H9 (cell line): Measurements from ENCODE around the gene MED15. TPM values are rescaled to one million over a fixed set of nuclear protein-coding genes. Genes with fewer than 3 reads are reported as not detected.
A peak's percentile ranks its signal among the peaks of the same experiment; 100 is the strongest.

ENCODE experiments used
- DNase-seq: peaks from one replicate; pipeline ENCODE4 v3.0.0-alpha.2; 2017
- H2AFZ ChIP-seq: one replicate; pipeline ENCODE4 v1.6.1; 2013; ENCODE audit warnings: mild to moderate bottlenecking, low read length, control low read depth, moderate library complexity
- H2AK5ac ChIP-seq: 2 replicates; pipeline ENCODE4 v1.6.1; 2013; ENCODE audit warnings: low read length, control low read depth, mixed read lengths; ENCODE audit not compliant: insufficient read length
- H2BK120ac ChIP-seq: one replicate; pipeline ENCODE4 v1.6.1; 2013; ENCODE audit warnings: low read depth, mild to moderate bottlenecking, low read length, control low read depth, inconsistent platforms; ENCODE audit not compliant: poor library complexity, severe bottlenecking
- H2BK12ac ChIP-seq: 2 replicates; pipeline ENCODE4 v1.6.1; 2013; ENCODE audit warnings: low read length, control low read depth, mixed read lengths, low read depth; ENCODE audit not compliant: insufficient read length
- H2BK15ac ChIP-seq: 2 replicates; pipeline ENCODE4 v1.6.1; 2013; ENCODE audit warnings: low read depth, low read length, control low read depth
- H2BK20ac ChIP-seq: one replicate; pipeline ENCODE4 v1.6.1; 2013; ENCODE audit warnings: low read depth, mild to moderate bottlenecking, low read length, control low read depth, inconsistent platforms; ENCODE audit not compliant: poor library complexity, severe bottlenecking
- H2BK5ac ChIP-seq: 2 replicates; pipeline ENCODE4 v1.6.1; 2013; ENCODE audit warnings: low read length, control low read depth, mixed read lengths; ENCODE audit not compliant: insufficient read length
- H3K14ac ChIP-seq: 2 replicates; pipeline ENCODE4 v1.6.1; 2013; ENCODE audit warnings: low read length, control low read depth; ENCODE audit not compliant: insufficient read depth
- H3K18ac ChIP-seq: 2 replicates; pipeline ENCODE4 v1.6.1; 2013; ENCODE audit warnings: low read depth, mild to moderate bottlenecking, mixed read lengths, low read length, control low read depth; ENCODE audit not compliant: insufficient read length
- H3K23ac ChIP-seq: 2 replicates; pipeline ENCODE4 v1.6.1; 2013; ENCODE audit warnings: low read length, control low read depth, mixed read lengths, low read depth; ENCODE audit not compliant: insufficient read length
- H3K23me2 ChIP-seq: 2 replicates; pipeline ENCODE4 v1.6.1; 2013; ENCODE audit warnings: low read depth, mild to moderate bottlenecking, mixed read lengths, low read length, control low read depth; ENCODE audit not compliant: insufficient read length, poor library complexity, severe bottlenecking
- H3K27ac ChIP-seq: 2 replicates; pipeline ENCODE4 v1.5.1; 2013; ENCODE audit warnings: low read length, control low read depth, mixed read lengths, low read depth; ENCODE audit not compliant: insufficient read length
- H3K27me3 ChIP-seq: 2 replicates; pipeline ENCODE4 v1.6.1; 2013; ENCODE audit warnings: low read length, control low read depth, inconsistent platforms; ENCODE audit not compliant: insufficient read depth
- H3K4ac ChIP-seq: 2 replicates; pipeline ENCODE4 v1.6.1; 2013; ENCODE audit warnings: low read depth, mild to moderate bottlenecking, control low read depth, inconsistent platforms, low read length, moderate library complexity
- H3K4me1 ChIP-seq: 2 replicates; pipeline ENCODE4 v1.6.1; 2013; ENCODE audit warnings: low read length, control low read depth, inconsistent platforms; ENCODE audit not compliant: insufficient read depth
- H3K4me2 ChIP-seq: 2 replicates; pipeline ENCODE4 v1.6.1; 2013; ENCODE audit warnings: low read length, control low read depth, mixed read lengths; ENCODE audit not compliant: insufficient read length, insufficient read depth
- H3K56ac ChIP-seq: 2 replicates; pipeline ENCODE4 v1.6.1; 2013; ENCODE audit warnings: low read depth, mild to moderate bottlenecking, mixed read lengths, low read length, control low read depth; ENCODE audit not compliant: insufficient read length
- H3K79me1 ChIP-seq: 2 replicates; pipeline ENCODE4 v1.6.1; 2013; ENCODE audit warnings: low read depth, mild to moderate bottlenecking, moderate library complexity, low read length, control low read depth, inconsistent platforms; ENCODE audit not compliant: insufficient read depth, poor library complexity, severe bottlenecking
- H3K79me2 ChIP-seq: 2 replicates; pipeline ENCODE4 v1.6.1; 2013; ENCODE audit warnings: low read length, control low read depth, inconsistent platforms; ENCODE audit not compliant: insufficient read depth
- H3K9ac ChIP-seq: 2 replicates; pipeline ENCODE4 v1.6.1; 2013; ENCODE audit warnings: low read length, control low read depth, mixed read lengths; ENCODE audit not compliant: insufficient read length; ENCODE audit errors: extremely low read depth
- H3K9me3 ChIP-seq: one replicate; pipeline ENCODE4 v1.6.1; 2013; ENCODE audit warnings: low read depth, low read length, inconsistent platforms; ENCODE audit not compliant: control insufficient read depth
- H3T11ph ChIP-seq: one replicate; pipeline ENCODE4 v1.6.1; 2013; ENCODE audit warnings: mild to moderate bottlenecking, low read length, control low read depth, inconsistent platforms
- H4K20me1 ChIP-seq: one replicate; pipeline ENCODE4 v1.6.1; 2013; ENCODE audit not compliant: control insufficient read depth, insufficient read length, insufficient read depth
- H4K5ac ChIP-seq: 2 replicates; pipeline ENCODE4 v1.6.1; 2013; ENCODE audit warnings: low read depth, mild to moderate bottlenecking, mixed read lengths, low read length, control low read depth; ENCODE audit not compliant: insufficient read length
- H4K8ac ChIP-seq: replicated peaks from 2 replicates; pipeline ENCODE4 v1.6.1; 2013; ENCODE audit warnings: low read length, control low read depth, mixed read lengths, low read depth; ENCODE audit not compliant: insufficient read length
- H4K91ac ChIP-seq: 2 replicates; pipeline ENCODE4 v1.6.1; 2013; ENCODE audit warnings: low read depth, mild to moderate bottlenecking, moderate library complexity, mixed read lengths, low read length, control low read depth; ENCODE audit not compliant: insufficient read length
- H3K27ac Mint-ChIP-seq, 3 experiments: 2 replicates in 2 of 3; 3 replicates in 1 of 3; pipeline ENCODE4 v1.8.0; 2020 to 2021; ENCODE audit warnings: mixed read lengths in 3 of 3, mild to moderate bottlenecking in 1 of 3, moderate library complexity in 1 of 3
- H3K27me3 Mint-ChIP-seq: 2 replicates; pipeline ENCODE4 v1.8.0; 2021; ENCODE audit warnings: low read depth, mild to moderate bottlenecking, moderate library complexity, mixed read lengths
- H3K36me3 Mint-ChIP-seq, 3 experiments: 2 replicates in 2 of 3; 3 replicates in 1 of 3; pipeline ENCODE4 v1.8.0; 2020 to 2021; ENCODE audit warnings: low read depth in 3 of 3, mixed read lengths in 3 of 3; ENCODE audit not compliant: insufficient read depth in 1 of 3
- H3K4me1 Mint-ChIP-seq, 2 experiments: 2 replicates each; pipeline ENCODE4 v1.8.0; 2020; ENCODE audit warnings: mixed read lengths in 2 of 2
- H3K4me3 Mint-ChIP-seq, 2 experiments: 2 replicates in 1 of 2; 3 replicates in 1 of 2; pipeline ENCODE4 v1.8.0; 2020 to 2021; ENCODE audit warnings: mild to moderate bottlenecking in 2 of 2, mixed read lengths in 2 of 2, moderate library complexity in 1 of 2
- H3K9me3 Mint-ChIP-seq, 2 experiments: 2 replicates in 1 of 2; 3 replicates in 1 of 2; pipeline ENCODE4 v1.8.0; 2020; ENCODE audit warnings: mild to moderate bottlenecking in 2 of 2, mixed read lengths in 2 of 2, moderate library complexity in 1 of 2
- CTCF ChIP-seq: fragments of 200-600 bp; sonication (generic); conservative IDR thresholded peaks from 3 replicates; pipeline ENCODE4 v1.8.0; 2021; ENCODE audit warnings: antibody characterized with exemption, mild to moderate bottlenecking
- WGBS: extraction: QIAGEN DNeasy Blood & Tissue Kit; methylation state at CpG from one replicate; pipeline ENCODE4 v1.1.7; 2013; ENCODE audit warnings: missing lambda C conversion rate, low lambda C conversion rate, mixed read lengths; ENCODE audit not compliant: insufficient read length; ENCODE audit errors: extremely low coverage; 5-methylcytosine and 5-hydroxymethylcytosine counted together
- total RNA-seq: library from RNA; stranded (reverse); gene quantifications from 2 replicates; pipeline ENCODE4 v1.2.1, GENCODE V29; 2021

MED15 gene
- total RNA-seq, 1 experiment from 2014 or later: 47.4 TPM

GRCh38 chr22:20610243-20610686 is 102.9 kb downstream of the MED15 start:
- no peaks in the 10 kb centered on the region for H3K36me3 Mint-ChIP-seq
- Histone ChIP-seq H3K9me3 (no peaks in the 10 kb centered on the region), H3K79me1 (no peaks in the 10 kb centered on the region), H3K23me2 (no peaks in the 10 kb centered on the region), H3K56ac (no peak overlapping the region), H3K18ac (no peak overlapping the region), H3K27me3 (no peaks in the 10 kb centered on the region), H4K91ac (no peak overlapping the region), H2AFZ (no peak overlapping the region), H3T11ph (no peak overlapping the region), H2BK20ac (no peak overlapping the region), H3K9ac (no peak overlapping the region), H3K23ac (no peak overlapping the region), H3K27ac (no peak overlapping the region), H3K4ac (no peak overlapping the region), H3K79me2 (no peaks in the 10 kb centered on the region), H3K4me2 (no peak overlapping the region), H2BK5ac (no peak overlapping the region), H3K4me1 (no peaks in the 10 kb centered on the region), H4K5ac (no peak overlapping the region), H4K8ac (no peak overlapping the region), H2AK5ac (no peak overlapping the region), H3K14ac (no peak overlapping the region), H2BK120ac (no peak overlapping the region), H4K20me1 (no peaks in the 10 kb centered on the region), H2BK15ac (no peak overlapping the region), H2BK12ac (no peak overlapping the region)
- TF ChIP-seq CTCF: no peak
- H3K27me3 Mint-ChIP-seq: no peaks in the 10 kb centered on the region
- WGBS: no CpG with 5 or more reads among the region's 8 CpGs
- DNase-seq: peak; percentile 22
- H3K27ac Mint-ChIP-seq: peak overlapping the region in 1 of 3 experiments; percentile 25; a peak in 3 of 7 replicates
- no peaks in the 10 kb centered on the region for H3K9me3 Mint-ChIP-seq
- no peak overlapping the region for H3K4me3 Mint-ChIP-seq
- peaks cover 12 to 16% of the 10 kb centered on the region in 2 experiments for H3K4me1 Mint-ChIP-seq
